Activated effector memory CD4-positive, alpha-beta T cell treated with anti-CD3 and anti-CD28 coated beads, Interleukin-2, amount 50 U/mL, for 16 hours (primary cell): ENCODE measurements around the gene SPINK9.

ENCODE experiments used
- DNase-seq: peaks from one replicate; pipeline ENCODE4 v3.0.0-alpha.2; 2020

Gene SPINK9

GRCh38 chr5:148372166-148372725 is 36.9 kb downstream of the SPINK9 start:
- DNase-seq, result no peak

GRCh38 chr5:148372893-148373292 is 37.5 kb downstream of the SPINK9 start:
- DNase-seq, result no peak

GRCh38 chr5:148374690-148375360 is 39.5 kb downstream of the SPINK9 start:
- DNase-seq, result no peak

GRCh38 chr5:148376198-148376597 is 40.8 kb downstream of the SPINK9 start:
- DNase-seq, result no peak

GRCh38 chr5:148378670-148379069 is 43.3 kb downstream of the SPINK9 start:
- DNase-seq, result no peak

GRCh38 chr5:148379340-148379739 is 44.0 kb downstream of the SPINK9 start:
- DNase-seq, result no peak

- DNase-seq, result no peak
Observed at GRCh38 chr5:148381906-148382305, 46.5 kb downstream of the SPINK9 start.

- no peak for DNase-seq
Observed at GRCh38 chr5:148382961-148383360, 47.6 kb downstream of the SPINK9 start.

- peak; percentile 99 for DNase-seq
Observed at GRCh38 chr5:148383564-148384379, 48.4 kb downstream of the SPINK9 start, which contains the start of gene FBXO38. Gene FBXO38 (plus strand): TSS chr5:148383958. CDS start chr5:148394777, 10,819 bp downstream.

- no peak for DNase-seq
Observed at GRCh38 chr5:148384380-148384737, 49.0 kb downstream of the SPINK9 start.

- no peak for DNase-seq
Observed at GRCh38 chr5:148385094-148385493, 49.7 kb downstream of the SPINK9 start.

GRCh38 chr5:148386041-148386440 is 50.7 kb downstream of the SPINK9 start:
- DNase-seq, result no peak

GRCh38 chr5:148387325-148387724 is 52.0 kb downstream of the SPINK9 start:
- no peak for DNase-seq

- DNase-seq, result no peak
Observed at GRCh38 chr5:148388696-148389095, 53.3 kb downstream of the SPINK9 start.
